ENCODE measurements around the gene ERP29.

ERP29 gene

DNA sequence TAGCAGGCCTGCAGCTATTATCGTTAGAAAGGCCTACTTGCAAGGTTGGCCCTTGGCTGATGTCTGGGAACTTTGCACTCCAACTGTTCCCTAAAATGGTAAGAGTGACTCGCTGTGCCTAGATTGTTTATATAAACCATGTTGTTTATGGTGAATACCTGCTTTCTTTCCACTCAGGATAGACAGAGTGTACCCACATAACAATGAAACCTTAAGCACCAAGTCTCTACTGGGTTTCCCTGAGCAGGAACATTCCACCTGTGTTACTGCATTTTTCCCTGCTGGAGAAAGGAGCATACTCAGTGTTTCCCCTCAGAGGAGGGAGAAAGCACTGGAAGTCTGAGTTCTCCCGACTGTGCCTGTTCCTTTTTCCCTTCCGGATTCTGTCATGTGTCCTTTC is 32.8 kb downstream of the ERP29 start:
- no peak for DNase-seq

DNA sequence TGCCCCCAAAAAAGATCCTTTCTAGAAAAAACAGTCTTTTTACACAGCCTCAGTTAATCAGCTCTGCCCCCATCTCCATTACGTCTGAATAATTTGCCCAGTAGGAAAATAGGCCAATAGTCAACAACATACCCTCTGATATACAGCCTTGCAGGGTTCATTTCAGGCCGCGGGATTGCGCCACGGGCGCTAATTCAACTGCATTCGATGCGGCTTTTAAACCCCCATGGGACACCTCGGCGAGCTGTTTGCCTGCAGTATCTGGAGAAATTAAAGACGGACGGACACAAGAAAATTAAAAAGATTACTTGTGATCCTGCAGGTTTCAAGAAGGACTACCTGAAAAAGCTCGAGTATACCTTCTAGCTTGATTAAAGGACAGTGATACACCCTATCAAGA is 36.1 kb downstream of the ERP29 start:
- DNase-seq, result no peak

DNA sequence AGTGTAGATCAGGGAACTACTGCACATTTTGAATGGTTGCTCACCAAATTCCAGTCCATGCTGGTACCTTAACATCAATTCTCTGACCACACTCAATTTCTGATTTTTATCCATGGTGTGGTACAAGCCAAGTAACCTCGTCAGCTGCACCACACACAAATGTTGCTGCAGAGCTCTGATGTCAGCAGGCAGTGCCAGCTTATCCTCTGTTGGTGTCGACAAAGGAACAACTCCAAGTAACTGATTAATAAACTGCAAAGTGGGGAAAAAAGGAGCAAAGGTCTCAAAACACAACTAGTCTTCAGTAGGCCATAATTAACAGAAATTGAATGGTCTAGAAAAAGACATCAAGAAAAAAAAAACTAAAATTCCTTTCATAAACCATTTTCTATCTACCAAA is 47.9 kb downstream of the ERP29 start:
- no peak for DNase-seq

DNA sequence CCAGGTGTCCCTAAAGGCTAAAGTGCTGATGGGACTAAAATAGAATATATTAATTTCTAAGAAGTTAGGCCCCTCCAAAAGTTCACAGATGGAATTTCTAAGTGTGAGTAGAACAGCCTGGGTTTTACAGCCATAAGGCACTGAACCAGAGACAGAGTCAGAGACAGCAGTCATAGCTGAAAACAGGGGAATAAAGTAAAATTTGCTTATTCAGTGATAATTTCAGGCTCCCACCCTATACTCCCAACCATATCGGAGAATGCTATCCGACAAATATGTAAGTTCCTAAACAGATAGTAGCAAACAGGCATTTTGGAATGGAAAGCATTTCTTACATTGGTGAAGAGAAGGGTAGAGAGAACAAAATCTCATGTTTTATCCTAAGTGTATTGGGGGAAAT is 50.0 kb downstream of the ERP29 start:
- DNase-seq, result no peak

DNA sequence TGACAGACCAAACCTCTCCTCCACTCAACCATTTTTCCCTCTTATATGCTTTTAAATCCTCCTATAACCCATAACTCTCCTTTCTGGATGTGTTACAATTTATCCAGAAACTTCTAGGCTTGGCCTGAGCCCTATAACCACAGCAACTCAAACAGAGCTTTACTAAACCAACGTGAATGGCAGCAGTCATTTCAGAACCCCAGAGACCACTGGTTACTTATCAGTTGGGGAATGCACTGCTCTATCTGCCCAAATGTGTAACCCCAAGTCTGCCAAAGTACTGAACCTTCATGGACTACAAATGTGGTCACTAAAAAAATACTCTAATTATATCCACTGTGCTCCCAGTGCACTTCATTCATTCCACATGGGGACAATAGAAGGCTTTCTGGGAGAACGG is 53.3 kb downstream of the ERP29 start:
- DNase-seq, result no peak
